Keratinocyte (primary cell): ENCODE measurements around the gene MYO16. TPM values are rescaled to one million over a fixed set of nuclear protein-coding genes. Genes with fewer than 3 reads are reported as not detected.

ENCODE experiments used
- DNase-seq: peaks from one replicate; pipeline ENCODE4 v3.0.0-alpha.2; 2011; ENCODE audit warnings: low read depth, missing footprints, low spot score
- FAIRE-seq: peaks from 2 replicates; lab custom pipeline; 2011; peaks lifted over from hg19 to GRCh38; lab: Jason Lieb, UNC
- H2AFZ ChIP-seq: 2 replicates; pipeline ENCODE4 v1.6.0; 2012; ENCODE audit warnings: low read length, control low read depth, inconsistent platforms; ENCODE audit not compliant: control insufficient read depth
- H3K27ac ChIP-seq: 2 replicates; pipeline ENCODE4 v1.5.1; 2011; ENCODE audit warnings: low read length; ENCODE audit not compliant: control insufficient read depth, insufficient read depth
- H3K27me3 ChIP-seq: 3 replicates; pipeline ENCODE4 v1.6.0; 2011; ENCODE audit warnings: low read length; ENCODE audit not compliant: control insufficient read depth, insufficient read depth; ENCODE audit errors: extremely low read depth
- H3K36me3 ChIP-seq, 2 experiments: 2 replicates in 1 of 2; 3 replicates in 1 of 2; pipeline ENCODE4 v1.5.1; 2011; ENCODE audit warnings: low read length in 2 of 2, mild to moderate bottlenecking in 1 of 2; ENCODE audit not compliant: control insufficient read depth in 2 of 2, insufficient read depth in 2 of 2; ENCODE audit errors: extremely low read depth in 1 of 2
- H3K4me1 ChIP-seq: 3 replicates; pipeline ENCODE4 v1.5.1; 2011; ENCODE audit warnings: low read length; ENCODE audit not compliant: control insufficient read depth, insufficient read depth; ENCODE audit errors: extremely low read depth
- H3K4me2 ChIP-seq: 3 replicates; pipeline ENCODE4 v1.6.0; 2011; ENCODE audit warnings: low read depth, low read length; ENCODE audit not compliant: control insufficient read depth, insufficient read depth; ENCODE audit errors: extremely low read depth
- H3K4me3 ChIP-seq, 3 experiments: fragments of 200-600 bp in 1 of 3; sonication (generic) in 1 of 3; 2 replicates in 2 of 3; 3 replicates in 1 of 3; pipeline ENCODE4 v1.5.1; 2011 to 2016; ENCODE audit warnings: low read length in 3 of 3, mild to moderate bottlenecking in 3 of 3, control low read depth in 2 of 3, inconsistent platforms in 1 of 3, low read depth in 1 of 3, mixed read lengths in 1 of 3, mixed run types in 1 of 3, moderate library complexity in 1 of 3; ENCODE audit not compliant: control insufficient read depth in 2 of 3, insufficient read depth in 2 of 3; ENCODE audit errors: extremely low read depth in 1 of 3
- H3K79me2 ChIP-seq: 2 replicates; pipeline ENCODE4 v1.6.0; 2012; ENCODE audit warnings: low read length; ENCODE audit not compliant: control insufficient read depth, insufficient read depth
- H3K9ac ChIP-seq: 3 replicates; pipeline ENCODE4 v1.6.0; 2011; ENCODE audit warnings: low read length; ENCODE audit not compliant: control insufficient read depth, insufficient read depth; ENCODE audit errors: extremely low read depth
- H3K9me1 ChIP-seq: 3 replicates; pipeline ENCODE4 v1.6.0; 2011; ENCODE audit warnings: low read length; ENCODE audit not compliant: control insufficient read depth, insufficient read depth; ENCODE audit errors: extremely low read depth
- H3K9me3 ChIP-seq: 2 replicates; pipeline ENCODE4 v1.5.1; 2012; ENCODE audit warnings: low read depth, low read length; ENCODE audit not compliant: control insufficient read depth
- H4K20me1 ChIP-seq: 3 replicates; pipeline ENCODE4 v1.6.0; 2011; ENCODE audit warnings: low read length; ENCODE audit not compliant: control insufficient read depth, insufficient read depth; ENCODE audit errors: extremely low read depth
- EZH2 ChIP-seq: IDR thresholded peaks from one replicate; pipeline ENCODE4 v1.6.1; 2012; ENCODE audit warnings: inconsistent platforms, mild to moderate bottlenecking, low read length, moderate library complexity
- dilution Hi-C: fragments of 300-500 bp; cut with MboI; formaldehyde crosslinking; loops from one replicate; pipeline ENCODE4 v1.7.0; 2020; ENCODE audit warnings: low sequenced_read_pairs; ENCODE audit not compliant: extremely low pct_ligation_motif_present
- polyA plus RNA-seq, 5 experiments: library from polyadenylated mRNA; depleted of rRNA in 3 of 5; stranded (reverse) in 3 of 5; stranded (forward) in 1 of 5; unstranded in 1 of 5; fragments of >200 nt; gene quantifications; 1 replicate in 1 of 5; 2 replicates in 3 of 5; 3 replicates in 1 of 5; pipeline versions ENCODE4 v1.2.1 to v1.2.3, GENCODE V29; 2011 to 2012; ENCODE audit warnings: missing spikeins in 2 of 5, low read depth in 1 of 5, low replicate concordance in 1 of 5
- TF ChIP-seq, protein P1 (sequence below), 3 experiments: IDR thresholded peaks in 1 of 3; conservative IDR thresholded peaks in 1 of 3; optimal IDR thresholded peaks in 1 of 3; 2 replicates in 2 of 3; 3 replicates in 1 of 3; pipeline versions ENCODE3 to v1.5.1; 2011; ENCODE audit warnings: low read length in 3 of 3, mild to moderate bottlenecking in 3 of 3, moderate library complexity in 2 of 3, control low read depth in 1 of 3, inconsistent platforms in 1 of 3; ENCODE audit not compliant: insufficient read depth in 2 of 3; ENCODE audit errors: extremely low read depth in 1 of 3

The MYO16 gene
- polyA plus RNA-seq, 1 donor (not counting 4 experiments of a cell fraction or from before 2014, with no cell fraction given): 0.08 TPM

DNA sequence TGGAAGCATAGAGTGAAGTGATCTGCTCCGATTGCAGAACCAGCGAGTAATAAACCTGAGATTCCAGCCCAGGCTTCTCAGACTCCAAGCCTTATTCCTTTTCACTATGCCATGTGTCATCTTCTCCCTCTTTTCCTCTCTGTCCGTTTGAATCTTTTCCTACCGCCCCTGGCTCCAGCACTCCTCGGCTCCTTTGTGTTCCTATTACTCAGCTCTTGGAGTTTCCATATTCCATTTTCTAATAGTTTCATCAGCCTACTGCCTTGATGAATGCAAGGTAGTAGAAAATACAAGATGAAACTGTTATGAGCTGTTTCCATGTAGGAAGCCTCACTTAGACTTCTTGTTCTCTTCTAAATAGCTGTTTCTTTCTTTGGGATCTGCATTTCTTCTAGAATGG is 138.6 kb downstream of the MYO16 start:
- Histone ChIP-seq H3K4me1 (no peaks in the 10 kb centered on the region), H3K36me3 (no peaks in the 10 kb centered on the region), H3K4me2 (no peak overlapping the region), H3K9me1 (no peaks in the 10 kb centered on the region), H3K27me3 (no peaks in the 10 kb centered on the region), H3K79me2 (no peaks in the 10 kb centered on the region), H3K9ac (no peak overlapping the region), H3K27ac (no peak overlapping the region), H2AFZ (no peak overlapping the region), H3K4me3 (no peak overlapping the region), H3K9me3 (no peaks in the 10 kb centered on the region), H4K20me1 (no peaks in the 10 kb centered on the region)
- DNase-seq (no peak), FAIRE-seq (no peak)
- no peak for TF ChIP-seq EZH2
- TF ChIP-seq, protein P1, sequence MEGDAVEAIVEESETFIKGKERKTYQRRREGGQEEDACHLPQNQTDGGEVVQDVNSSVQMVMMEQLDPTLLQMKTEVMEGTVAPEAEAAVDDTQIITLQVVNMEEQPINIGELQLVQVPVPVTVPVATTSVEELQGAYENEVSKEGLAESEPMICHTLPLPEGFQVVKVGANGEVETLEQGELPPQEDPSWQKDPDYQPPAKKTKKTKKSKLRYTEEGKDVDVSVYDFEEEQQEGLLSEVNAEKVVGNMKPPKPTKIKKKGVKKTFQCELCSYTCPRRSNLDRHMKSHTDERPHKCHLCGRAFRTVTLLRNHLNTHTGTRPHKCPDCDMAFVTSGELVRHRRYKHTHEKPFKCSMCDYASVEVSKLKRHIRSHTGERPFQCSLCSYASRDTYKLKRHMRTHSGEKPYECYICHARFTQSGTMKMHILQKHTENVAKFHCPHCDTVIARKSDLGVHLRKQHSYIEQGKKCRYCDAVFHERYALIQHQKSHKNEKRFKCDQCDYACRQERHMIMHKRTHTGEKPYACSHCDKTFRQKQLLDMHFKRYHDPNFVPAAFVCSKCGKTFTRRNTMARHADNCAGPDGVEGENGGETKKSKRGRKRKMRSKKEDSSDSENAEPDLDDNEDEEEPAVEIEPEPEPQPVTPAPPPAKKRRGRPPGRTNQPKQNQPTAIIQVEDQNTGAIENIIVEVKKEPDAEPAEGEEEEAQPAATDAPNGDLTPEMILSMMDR (optimal IDR thresholded peaks at IDR 0.05 in 1 of 3, IDR thresholded peaks at IDR 0.05 in 1 of 3, conservative IDR thresholded peaks at IDR 0.05 in 1 of 3; ENCODE audit: extremely low read depth in 1 of 3, insufficient read depth in 2 of 3, low read length in 3 of 3): no peak
- dilution Hi-C loops: no loop called here

DNA sequence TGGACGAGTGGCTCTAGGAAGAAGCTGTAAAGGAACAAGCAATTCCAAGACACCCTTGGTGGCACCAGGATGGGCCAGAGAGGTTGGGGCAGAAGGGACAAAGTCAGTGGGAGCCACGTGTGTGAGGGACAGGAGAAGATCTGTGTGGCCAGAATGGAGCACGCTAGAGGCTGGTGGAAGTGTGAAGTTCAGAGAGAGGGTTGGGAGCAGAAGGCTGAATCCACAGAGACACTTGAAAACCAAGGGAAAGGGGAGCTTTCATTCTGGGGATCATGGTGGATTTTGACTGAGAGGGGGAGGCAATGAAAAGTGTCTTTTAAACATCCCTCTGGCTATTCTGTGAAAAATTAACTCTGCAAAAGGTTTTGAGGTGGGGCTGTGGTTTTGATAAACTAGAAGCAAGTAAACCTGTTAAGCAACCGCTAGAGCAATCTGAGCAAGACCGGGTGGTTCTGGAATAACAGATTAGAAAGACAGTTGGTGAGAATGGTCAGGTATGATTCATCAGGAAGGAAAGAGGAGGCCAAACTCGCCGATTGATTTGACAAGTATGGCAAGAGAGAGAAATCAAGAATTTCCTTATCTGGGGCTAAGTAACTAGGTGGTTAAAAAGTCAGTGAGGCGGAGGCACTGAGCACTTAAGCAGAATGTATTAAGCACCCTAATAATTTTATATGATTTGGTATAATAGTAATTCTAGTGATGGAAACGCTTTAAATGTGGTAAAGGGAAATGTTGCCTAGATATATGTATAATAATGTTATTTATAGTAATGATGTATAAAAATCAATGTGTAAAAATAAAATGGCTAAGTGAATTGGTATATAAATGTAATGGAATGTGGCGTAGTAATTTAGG is 140.0 kb downstream of the MYO16 start:
- Histone ChIP-seq H3K79me2 (no peaks in the 10 kb centered on the region), H3K27ac (no peak overlapping the region), H2AFZ (no peak overlapping the region), H3K4me1 (no peaks in the 10 kb centered on the region), H3K9me3 (no peaks in the 10 kb centered on the region), H3K4me3 (no peak overlapping the region), H3K36me3 (no peaks in the 10 kb centered on the region), H3K9me1 (no peaks in the 10 kb centered on the region), H3K9ac (no peak overlapping the region), H4K20me1 (no peaks in the 10 kb centered on the region), H3K27me3 (no peaks in the 10 kb centered on the region), H3K4me2 (no peak overlapping the region)
- dilution Hi-C loops: no loop called here
- FAIRE-seq (no peak), DNase-seq (no peak)
- no peak for TF ChIP-seq EZH2
- TF ChIP-seq, protein P1 (optimal IDR thresholded peaks at IDR 0.05 in 1 of 3, IDR thresholded peaks at IDR 0.05 in 1 of 3, conservative IDR thresholded peaks at IDR 0.05 in 1 of 3; ENCODE audit: extremely low read depth in 1 of 3, insufficient read depth in 2 of 3, low read length in 3 of 3): no peak
